ENCODE measurements around the gene PNPLA5. TPM values are rescaled to one million over a fixed set of nuclear protein-coding genes. Genes with fewer than 3 reads are reported as not detected.

PNPLA5 gene
- total RNA-seq, 1 experiment from 2014 or later, result not detected

DNA sequence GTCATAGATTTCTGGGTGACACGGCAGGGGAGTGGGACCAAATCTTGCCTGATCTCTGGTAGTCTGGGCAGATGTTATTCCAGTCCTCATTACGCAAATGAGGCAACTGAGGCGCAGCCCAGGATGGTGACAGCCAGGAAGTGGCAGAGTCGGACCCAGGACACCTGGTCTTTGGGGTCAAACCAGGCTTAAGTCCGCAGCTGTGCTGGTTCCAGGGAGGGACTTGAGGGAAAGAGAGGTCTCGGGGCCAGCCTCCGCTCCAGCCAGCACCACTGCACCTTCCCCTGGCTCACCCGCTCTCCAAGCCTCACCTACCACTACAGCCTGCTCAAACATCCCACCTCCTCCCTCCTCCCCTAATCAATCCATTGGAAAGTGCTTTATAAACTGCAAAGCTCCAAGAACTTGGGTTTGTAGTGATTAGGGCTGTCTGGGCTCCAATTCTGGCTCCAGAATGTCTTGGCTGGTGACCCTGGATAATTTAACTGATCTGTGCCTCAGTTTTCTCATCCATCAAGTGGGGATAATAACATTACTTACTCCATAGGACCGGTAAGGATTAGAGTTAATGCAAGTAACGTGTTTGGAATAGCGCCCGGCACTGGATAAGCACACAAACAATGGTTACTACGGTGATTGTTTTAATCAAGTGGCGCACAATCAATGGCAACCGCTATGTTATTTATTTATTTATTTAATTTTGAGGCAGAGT is 526 bp upstream of the PNPLA5 start:
- CTCF ChIA-PET, result no interaction called here
- BruUV-seq (replicated peaks), result no TSS peak
- no peak overlapping the region for H3K4me2 ChIP-seq (ENCODE audit: low read length)
- no peaks in the 10 kb centered on the region for H3K79me2 ChIP-seq (ENCODE audit: low read length)
- peaks cover 27% of the 10 kb centered on the region for H3K27me3 ChIP-seq (ENCODE audit: low read length)
- H3K4me3 ChIP-seq (ENCODE audit: low read length), result no peak overlapping the region
- POLR2A ChIA-PET (ENCODE audit: unreplicated experiment), result no interaction called here
- no peak for DNase-seq
- no peaks in the 10 kb centered on the region for H3K9me2 ChIP-seq (replicated peaks; ENCODE audit: low read length)
- TF ChIP-seq EZH2 (IDR thresholded peaks at IDR 0.05; ENCODE audit: low read length, unreplicated experiment), result no peak
- TF ChIP-seq, protein P1, sequence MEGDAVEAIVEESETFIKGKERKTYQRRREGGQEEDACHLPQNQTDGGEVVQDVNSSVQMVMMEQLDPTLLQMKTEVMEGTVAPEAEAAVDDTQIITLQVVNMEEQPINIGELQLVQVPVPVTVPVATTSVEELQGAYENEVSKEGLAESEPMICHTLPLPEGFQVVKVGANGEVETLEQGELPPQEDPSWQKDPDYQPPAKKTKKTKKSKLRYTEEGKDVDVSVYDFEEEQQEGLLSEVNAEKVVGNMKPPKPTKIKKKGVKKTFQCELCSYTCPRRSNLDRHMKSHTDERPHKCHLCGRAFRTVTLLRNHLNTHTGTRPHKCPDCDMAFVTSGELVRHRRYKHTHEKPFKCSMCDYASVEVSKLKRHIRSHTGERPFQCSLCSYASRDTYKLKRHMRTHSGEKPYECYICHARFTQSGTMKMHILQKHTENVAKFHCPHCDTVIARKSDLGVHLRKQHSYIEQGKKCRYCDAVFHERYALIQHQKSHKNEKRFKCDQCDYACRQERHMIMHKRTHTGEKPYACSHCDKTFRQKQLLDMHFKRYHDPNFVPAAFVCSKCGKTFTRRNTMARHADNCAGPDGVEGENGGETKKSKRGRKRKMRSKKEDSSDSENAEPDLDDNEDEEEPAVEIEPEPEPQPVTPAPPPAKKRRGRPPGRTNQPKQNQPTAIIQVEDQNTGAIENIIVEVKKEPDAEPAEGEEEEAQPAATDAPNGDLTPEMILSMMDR (conservative IDR thresholded peaks at IDR 0.05; ENCODE audit: low read depth, low read length), result no peak
- TF ChIP-seq EZH2phosphoT487 (IDR thresholded peaks at IDR 0.05; ENCODE audit: borderline replicate concordance, low read length), result no peak
- no peaks in the 10 kb centered on the region for H3F3A ChIP-seq (ENCODE audit: low read length, unreplicated experiment)
- no peak overlapping the region for H3K27ac ChIP-seq (ENCODE audit: low read length)
- H4K20me1 ChIP-seq (ENCODE audit: low read length), result no peaks in the 10 kb centered on the region
- no peak overlapping the region for H2AFZ ChIP-seq (ENCODE audit: low read length)
- peaks cover 1% of the 10 kb centered on the region; the same call in 1 of the 2 replicates for H3K4me1 ChIP-seq (ENCODE audit: insufficient read depth, low read length)
- intact Hi-C loops (cut with micrococcal nuclease), result no loop called here
- H3K36me3 ChIP-seq (ENCODE audit: low read depth, low read length), result no peaks in the 10 kb centered on the region
- H3K9ac ChIP-seq (ENCODE audit: low read length), result no peak overlapping the region
- ATAC-seq, result no peak
- no peaks in the 10 kb centered on the region for H3K9me3 ChIP-seq (ENCODE audit: low read length)

DNA sequence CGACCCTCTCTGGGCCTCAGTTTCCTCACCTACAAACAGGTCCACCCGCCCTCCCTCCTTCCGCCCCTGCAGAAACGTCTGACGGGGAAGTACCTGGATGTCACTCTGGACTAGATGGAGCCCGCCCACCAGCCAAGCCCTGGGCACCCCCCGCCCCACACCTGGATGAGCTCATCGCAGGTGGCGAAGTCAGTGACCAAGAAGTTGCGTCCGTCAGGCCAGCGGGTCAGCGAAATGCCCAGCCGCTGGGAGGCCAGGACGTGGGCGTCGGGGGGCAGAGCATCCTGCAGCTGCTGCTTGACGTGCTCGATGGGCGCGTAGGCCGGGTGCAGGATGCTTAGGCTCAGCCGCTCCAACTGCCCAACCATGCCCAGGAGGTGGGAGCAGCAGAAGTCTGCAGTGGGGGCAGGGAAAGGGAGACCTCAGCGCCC is 897 bp downstream of the PNPLA5 start:
- DNase-seq, result no peak
- peaks cover 27% of the 10 kb centered on the region for H3K27me3 ChIP-seq (ENCODE audit: low read length)
- ATAC-seq, result no peak
- no peak overlapping the region for H3K4me2 ChIP-seq (ENCODE audit: low read length)
- H3K9me2 ChIP-seq (replicated peaks; ENCODE audit: low read length), result no peaks in the 10 kb centered on the region
- H3K79me2 ChIP-seq (ENCODE audit: low read length), result no peaks in the 10 kb centered on the region
- ChIA-PET CTCF (no interaction called here), POLR2A (ENCODE audit: unreplicated experiment) (no interaction called here)
- no TSS peak for BruUV-seq (replicated peaks)
- H4K20me1 ChIP-seq (ENCODE audit: low read length), result no peaks in the 10 kb centered on the region
- no peaks in the 10 kb centered on the region for H3K36me3 ChIP-seq (ENCODE audit: low read depth, low read length)
- H3K27ac ChIP-seq (ENCODE audit: low read length), result no peak overlapping the region
- no peaks in the 10 kb centered on the region for H3K9me3 ChIP-seq (ENCODE audit: low read length)
- no peak overlapping the region for H3K4me3 ChIP-seq (ENCODE audit: low read length)
- TF ChIP-seq, protein P1 (conservative IDR thresholded peaks at IDR 0.05; ENCODE audit: low read depth, low read length), result no peak
- TF ChIP-seq EZH2phosphoT487 (IDR thresholded peaks at IDR 0.05; ENCODE audit: borderline replicate concordance, low read length) (no peak), EZH2 (IDR thresholded peaks at IDR 0.05; ENCODE audit: low read length, unreplicated experiment) (no peak)
- H3K9ac ChIP-seq (ENCODE audit: low read length), result no peak overlapping the region
- intact Hi-C loops (cut with micrococcal nuclease), result no loop called here
- no peaks in the 10 kb centered on the region for H3K4me1 ChIP-seq (ENCODE audit: insufficient read depth, low read length)
- no peak overlapping the region for H2AFZ ChIP-seq (ENCODE audit: low read length)
- no peaks in the 10 kb centered on the region for H3F3A ChIP-seq (ENCODE audit: low read length, unreplicated experiment)

DNA sequence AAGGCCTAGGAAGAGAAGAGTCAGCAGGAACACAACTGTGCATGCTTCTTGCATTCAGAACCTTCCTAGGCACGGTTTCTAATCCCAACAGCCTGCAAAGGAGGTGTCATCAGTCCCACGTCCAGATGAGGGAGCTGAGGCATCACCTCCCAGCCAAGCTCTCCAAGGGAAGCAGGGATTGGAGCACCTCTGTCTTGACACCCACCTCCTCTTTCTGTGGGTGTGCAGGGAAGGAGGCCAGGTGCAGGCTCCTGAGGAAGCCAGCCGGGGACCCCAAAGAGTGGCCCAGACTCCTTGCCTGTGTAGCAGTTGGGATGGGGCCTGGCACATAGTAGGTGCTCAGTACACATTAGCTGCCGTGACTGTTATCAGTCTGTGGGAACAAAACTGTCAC is 2.0 kb downstream of the PNPLA5 start:
- H3K9me2 ChIP-seq (replicated peaks; ENCODE audit: low read length), result no peaks in the 10 kb centered on the region
- no peak overlapping the region for H3K27ac ChIP-seq (ENCODE audit: low read length)
- ChIA-PET CTCF (no interaction called here), POLR2A (ENCODE audit: unreplicated experiment) (no interaction called here)
- no peaks in the 10 kb centered on the region for H4K20me1 ChIP-seq (ENCODE audit: low read length)
- no peak for ATAC-seq
- H3K4me3 ChIP-seq (ENCODE audit: low read length), result no peak overlapping the region
- H3K27me3 ChIP-seq (ENCODE audit: low read length), result peaks cover 27% of the 10 kb centered on the region
- TF ChIP-seq, protein P1 (conservative IDR thresholded peaks at IDR 0.05; ENCODE audit: low read depth, low read length), result peak; percentile 19; the same call in 1 of the 2 replicates
- no peak for TF ChIP-seq EZH2 (IDR thresholded peaks at IDR 0.05; ENCODE audit: low read length, unreplicated experiment)
- no peak for TF ChIP-seq EZH2phosphoT487 (IDR thresholded peaks at IDR 0.05; ENCODE audit: borderline replicate concordance, low read length)
- no peaks in the 10 kb centered on the region for H3K9me3 ChIP-seq (ENCODE audit: low read length)
- H3K36me3 ChIP-seq (ENCODE audit: low read depth, low read length), result no peaks in the 10 kb centered on the region
- H3K79me2 ChIP-seq (ENCODE audit: low read length), result no peaks in the 10 kb centered on the region
- no peaks in the 10 kb centered on the region for H3F3A ChIP-seq (ENCODE audit: low read length, unreplicated experiment)
- H2AFZ ChIP-seq (ENCODE audit: low read length), result no peak overlapping the region
- intact Hi-C loops (cut with micrococcal nuclease), result no loop called here
- peak; percentile 19 for DNase-seq
- no peaks in the 10 kb centered on the region for H3K4me1 ChIP-seq (ENCODE audit: insufficient read depth, low read length)
- no peak overlapping the region for H3K9ac ChIP-seq (ENCODE audit: low read length)
- BruUV-seq (replicated peaks), result no TSS peak
- H3K4me2 ChIP-seq (ENCODE audit: low read length), result no peak overlapping the region
